Measurements from ENCODE around the gene CLK2.
"Not testable (repeated sequence)": the region's sequence is repeated elsewhere in the genome, so short reads cannot be mapped to it uniquely, and the experiment has no call there.

CLK2 gene

GRCh38 chr1:155268630-155269029 lies 4.7 kb downstream of the CLK2 start:
- DNase-seq: no peak

GRCh38 chr1:155267373-155267772 lies 5.9 kb downstream of the CLK2 start:
- no peak for DNase-seq

- DNase-seq: no peak
Measured at GRCh38 chr1:155266553-155266952, 6.8 kb downstream of the CLK2 start.

GRCh38 chr1:155263067-155263466 lies 10.2 kb downstream of the CLK2 start:
- DNase-seq: no peak

- DNase-seq: peak; percentile 49 to 99 (median 95)
Measured at GRCh38 chr1:155261852-155262673, 11.2 kb downstream of the CLK2 start, which contains the start of gene SCAMP3. Gene SCAMP3, minus strand, starts transcription at chr1:155262360. Its CDS starts 209 bp downstream, at chr1:155262151.

GRCh38 chr1:155261493-155261851 lies 11.8 kb downstream of the CLK2 start:
- no peak for DNase-seq

GRCh38 chr1:155260276-155260675 lies 13.0 kb downstream of the CLK2 start:
- DNase-seq: no peak

GRCh38 chr1:155256058-155256852 lies 17.0 kb downstream of the CLK2 start:
- no peak for DNase-seq

GRCh38 chr1:155255243-155256007 lies 17.9 kb downstream of the CLK2 start, which contains the start of gene ENTREP3:
Gene ENTREP3, minus strand, starts transcription at chr1:155255483. Its CDS starts 606 bp downstream, at chr1:155254877.
- DNase-seq: peak; percentile 33 to 92 (median 79)

GRCh38 chr1:155254714-155255242 lies 18.5 kb downstream of the CLK2 start:
- DNase-seq: peak in 15 of 56 donors; percentile 20 to 84 (median 53)

- peak in 6 of 56 donors; percentile 15 to 48 (median 34) for DNase-seq
Measured at GRCh38 chr1:155254228-155254713, 19.0 kb downstream of the CLK2 start.

- DNase-seq: peak in 2 of 56 donors; percentile 10 to 26
Measured at GRCh38 chr1:155253797-155254196, 19.5 kb downstream of the CLK2 start.

GRCh38 chr1:155253208-155253607 lies 20.1 kb downstream of the CLK2 start:
- no peak for DNase-seq

- no peak for DNase-seq
Measured at GRCh38 chr1:155251566-155251965, 21.7 kb downstream of the CLK2 start.

GRCh38 chr1:155250633-155251449 lies 22.5 kb downstream of the CLK2 start:
- DNase-seq: peak in 55 of 56 donors; percentile 35 to 94 (median 81)

GRCh38 chr1:155250246-155250632 lies 23.1 kb downstream of the CLK2 start:
- DNase-seq: no peak

- DNase-seq: no peak
Measured at GRCh38 chr1:155247667-155248553, 25.4 kb downstream of the CLK2 start.

GRCh38 chr1:155246796-155247195 lies 26.5 kb downstream of the CLK2 start:
- DNase-seq: not testable (repeated sequence)

- no peak for DNase-seq
Measured at GRCh38 chr1:155245163-155245524, 28.2 kb downstream of the CLK2 start.
